ENCODE results near the gene PRTN3.

- TF ChIP-seq TCF4 (CRISPR knock-in tag; IDR thresholded peaks at IDR 0.05; ENCODE audit: borderline replicate concordance), result no peak
- no peak for TF ChIP-seq ISL1 (CRISPR knock-in tag; IDR thresholded peaks at IDR 0.05)
- TF ChIP-seq TOX (CRISPR knock-in tag; IDR thresholded peaks at IDR 0.05; ENCODE audit: borderline replicate concordance), result no peak
- TF ChIP-seq OSR1 (CRISPR knock-in tag; IDR thresholded peaks at IDR 0.05), result no peak
- no peak for TF ChIP-seq SNAI2 (CRISPR knock-in tag; IDR thresholded peaks at IDR 0.05)
- no peak for TF ChIP-seq PPARA (CRISPR knock-in tag; IDR thresholded peaks at IDR 0.05; ENCODE audit: borderline replicate concordance)
- no peak for TF ChIP-seq PATZ1 (CRISPR knock-in tag; IDR thresholded peaks at IDR 0.05; ENCODE audit: borderline replicate concordance)
- no peak for TF ChIP-seq CSDC2 (CRISPR knock-in tag; IDR thresholded peaks at IDR 0.05)
- TF ChIP-seq ARNTL (CRISPR knock-in tag; IDR thresholded peaks at IDR 0.05; ENCODE audit: borderline replicate concordance, low read depth), result no peak
Measured at GRCh38 chr19:802498-803098, 38.2 kb upstream of the PRTN3 start.
